H1 (cell line): ENCODE measurements around the gene TMEM59L. TPM values are rescaled to one million over a fixed set of nuclear protein-coding genes. Genes with fewer than 3 reads are reported as not detected.
A peak's percentile ranks its signal among the peaks of the same experiment; 100 is the strongest.

Experiments
- CTCF ChIA-PET: fragments of 300-600 bp; sonication (Branson Sonifier 250); formaldehyde crosslinking; loops from one replicate; lab custom pipeline; 2021; ENCODE audit not compliant: partially characterized antibody; lab: Charles Lee
- POLR2A ChIA-PET: fragments of 300-600 bp; sonication (Branson Sonifier 250); formaldehyde crosslinking; loops from one replicate; lab custom pipeline; 2021; ENCODE audit warnings: inconsistent platforms; ENCODE audit not compliant: partially characterized antibody; lab: Charles Lee
- DNase-seq, 2 experiments: peaks; one replicate each; pipeline versions ENCODE4 v3.0.0 to v3.0.0-alpha.2; 2010 to 2022; ENCODE audit warnings: low spot score in 2 of 2, low read depth in 1 of 2, mixed read lengths in 1 of 2
- FAIRE-seq: peaks from 2 replicates; lab custom pipeline; 2011; peaks lifted over from hg19 to GRCh38; lab: Jason Lieb, UNC
- H2AFZ ChIP-seq: 2 replicates; pipeline ENCODE4 v1.8.1; 2012; ENCODE audit warnings: low read length, inconsistent platforms
- H2AK5ac ChIP-seq: 2 replicates; pipeline ENCODE4 v1.6.1; 2013; ENCODE audit warnings: low read depth, low read length
- H2BK120ac ChIP-seq: replicated peaks from 2 replicates; pipeline ENCODE3; 2013; ENCODE audit warnings: low read depth, low read length, inconsistent platforms
- H2BK12ac ChIP-seq: 2 replicates; pipeline ENCODE4 v1.6.1; 2013; ENCODE audit warnings: low read depth, low read length
- H2BK15ac ChIP-seq: 2 replicates; pipeline ENCODE4 v1.6.1; 2013; ENCODE audit warnings: low read length
- H2BK20ac ChIP-seq: 2 replicates; pipeline ENCODE4 v1.6.1; 2013; ENCODE audit warnings: low read length
- H2BK5ac ChIP-seq: 2 replicates; pipeline ENCODE4 v1.6.1; 2013; ENCODE audit warnings: low read depth, low read length
- H3K14ac ChIP-seq: 2 replicates; pipeline ENCODE4 v1.6.1; 2013; ENCODE audit warnings: inconsistent platforms; ENCODE audit not compliant: insufficient read length
- H3K18ac ChIP-seq: 2 replicates; pipeline ENCODE4 v1.6.1; 2013; ENCODE audit warnings: low read length; ENCODE audit errors: extremely low read depth
- H3K23ac ChIP-seq: 2 replicates; pipeline ENCODE4 v1.6.1; 2013; ENCODE audit warnings: inconsistent platforms; ENCODE audit not compliant: insufficient read length
- H3K23me2 ChIP-seq: 2 replicates; pipeline ENCODE4 v1.6.1; 2013; ENCODE audit warnings: low read depth, low read length
- H3K27ac ChIP-seq: 2 replicates; pipeline ENCODE4 v1.6.1; 2011; ENCODE audit warnings: low read depth, low read length, inconsistent platforms
- H3K27me3 ChIP-seq, 4 experiments: replicated peaks in 1 of 4; 1 replicate in 1 of 4; 2 replicates in 3 of 4; pipeline versions ENCODE4 v1.6.1 to v1.8.1; 2011 to 2013; ENCODE audit warnings: low read length in 3 of 4, mild to moderate bottlenecking in 3 of 4, inconsistent platforms in 2 of 4, mixed read lengths in 2 of 4, moderate library complexity in 1 of 4; ENCODE audit not compliant: control insufficient read depth in 3 of 4, insufficient read depth in 3 of 4; ENCODE audit errors: extremely low read depth in 1 of 4
- H3K36me3 ChIP-seq, 4 experiments: 2 replicates each; pipeline versions ENCODE4 v1.6.1 to v1.8.1; 2011 to 2013; ENCODE audit warnings: mild to moderate bottlenecking in 4 of 4, low read length in 3 of 4, moderate library complexity in 2 of 4, control low read depth in 1 of 4, inconsistent platforms in 1 of 4; ENCODE audit not compliant: insufficient read depth in 4 of 4, control insufficient read depth in 2 of 4
- H3K4ac ChIP-seq: replicated peaks from 2 replicates; pipeline ENCODE3; 2013; ENCODE audit warnings: low read length, low read depth, mixed read lengths, inconsistent platforms; ENCODE audit not compliant: insufficient read length
- H3K4me1 ChIP-seq, 4 experiments: replicated peaks in 1 of 4; 1 replicate in 1 of 4; 2 replicates in 3 of 4; pipeline versions ENCODE4 v1.6.1 to v1.8.1; 2011 to 2013; ENCODE audit warnings: low read length in 3 of 4, inconsistent platforms in 2 of 4, mixed read lengths in 1 of 4; ENCODE audit not compliant: insufficient read depth in 4 of 4, control insufficient read depth in 3 of 4
- H3K4me2 ChIP-seq, 2 experiments: 2 replicates each; pipeline versions ENCODE4 v1.6.1 to v1.8.1; 2011 to 2013; ENCODE audit warnings: low read depth in 2 of 2, low read length in 2 of 2, control low read depth in 1 of 2, inconsistent platforms in 1 of 2, mild to moderate bottlenecking in 1 of 2; ENCODE audit not compliant: insufficient read depth in 1 of 2
- H3K4me3 ChIP-seq, 4 experiments: fragments of 200-600, 300-600 bp in 1 of 4; sonication (generic), shearing (Covaris generic), sonication (Bioruptor Twin) in 1 of 4; 2 replicates each; pipeline versions ENCODE4 v1.5.1 to v1.8.1; 2011 to 2016; ENCODE audit warnings: low read length in 4 of 4, low read depth in 3 of 4, control low read depth in 2 of 4, inconsistent platforms in 2 of 4, mild to moderate bottlenecking in 2 of 4, mixed read lengths in 1 of 4, moderate library complexity in 1 of 4; ENCODE audit not compliant: insufficient read depth in 2 of 4; ENCODE audit errors: extremely low read depth in 1 of 4
- H3K56ac ChIP-seq: replicated peaks from 2 replicates; pipeline ENCODE3; 2013; ENCODE audit warnings: low read depth, mild to moderate bottlenecking, mixed read lengths, low read length, inconsistent platforms; ENCODE audit not compliant: insufficient read length
- H3K79me1 ChIP-seq: 2 replicates; pipeline ENCODE4 v1.6.1; 2013; ENCODE audit warnings: low read depth, low read length, control low read depth
- H3K79me2 ChIP-seq, 2 experiments: 2 replicates each; pipeline versions ENCODE4 v1.6.1 to v1.8.1; 2012 to 2013; ENCODE audit warnings: low read length in 2 of 2, mild to moderate bottlenecking in 2 of 2, inconsistent platforms in 1 of 2; ENCODE audit not compliant: insufficient read depth in 2 of 2, control insufficient read depth in 1 of 2
- H3K9ac ChIP-seq, 4 experiments: replicated peaks in 1 of 4; 1 replicate in 1 of 4; 2 replicates in 3 of 4; pipeline versions ENCODE4 v1.6.1 to v1.8.1; 2011 to 2013; ENCODE audit warnings: low read depth in 3 of 4, low read length in 3 of 4, control low read depth in 2 of 4, mild to moderate bottlenecking in 2 of 4, moderate library complexity in 2 of 4, inconsistent platforms in 1 of 4; ENCODE audit errors: extremely low read depth in 1 of 4
- H3K9me3 ChIP-seq, 2 experiments: 2 replicates each; pipeline versions ENCODE4 v1.6.1 to v1.8.1; 2012 to 2013; ENCODE audit warnings: mild to moderate bottlenecking in 2 of 2, moderate library complexity in 2 of 2, control low read depth in 1 of 2, inconsistent platforms in 1 of 2, low read depth in 1 of 2, low read length in 1 of 2, mixed read lengths in 1 of 2; ENCODE audit not compliant: insufficient read depth in 2 of 2
- H4K20me1 ChIP-seq, 2 experiments: replicated peaks in 1 of 2; 2 replicates each; pipeline versions ENCODE3 to v1.8.1; 2011 to 2013; ENCODE audit warnings: inconsistent platforms in 2 of 2, low read length in 2 of 2, mild to moderate bottlenecking in 1 of 2; ENCODE audit not compliant: insufficient read depth in 2 of 2, control insufficient read depth in 1 of 2
- H4K5ac ChIP-seq: 2 replicates; pipeline ENCODE4 v1.6.1; 2013; ENCODE audit warnings: low read length, low read depth, mixed read lengths, inconsistent platforms; ENCODE audit not compliant: insufficient read length
- H4K8ac ChIP-seq: 2 replicates; pipeline ENCODE4 v1.8.0; 2013; ENCODE audit warnings: mild to moderate bottlenecking, moderate library complexity, low read length, inconsistent platforms; ENCODE audit not compliant: insufficient read depth; ENCODE audit errors: extremely low read depth
- H4K91ac ChIP-seq: replicated peaks from 2 replicates; pipeline ENCODE3; 2013; ENCODE audit warnings: low read length, mixed read lengths, inconsistent platforms; ENCODE audit not compliant: insufficient read length
- EP300 ChIP-seq, 2 experiments: IDR thresholded peaks; 1 replicate in 1 of 2; 2 replicates in 1 of 2; pipeline ENCODE4 v1.6.1; 2011 to 2012; ENCODE audit warnings: low read depth in 2 of 2, low read length in 2 of 2, mild to moderate bottlenecking in 2 of 2, borderline replicate concordance in 1 of 2, inconsistent platforms in 1 of 2, moderate library complexity in 1 of 2
- SP1 ChIP-seq: IDR thresholded peaks from 2 replicates; pipeline ENCODE4 v1.6.1; 2011; ENCODE audit warnings: low read depth, low read length
- WGBS, 2 experiments: shearing (Covaris generic) in 1 of 2; methylation state at CpG; one replicate each; pipeline versions ENCODE4 v1.1.6 to v1.1.7; 2013 to 2015; ENCODE audit warnings: low lambda C conversion rate in 2 of 2, mixed read lengths in 2 of 2, inconsistent platforms in 1 of 2, low coverage in 1 of 2, missing lambda C conversion rate in 1 of 2; ENCODE audit not compliant: insufficient replicate concordance in 2 of 2, insufficient coverage in 1 of 2, insufficient read length in 1 of 2; ENCODE audit errors: extremely low coverage in 1 of 2, missing lambda C conversion rate in 1 of 2; 5-methylcytosine and 5-hydroxymethylcytosine counted together
- polyA plus RNA-seq, 7 experiments: library from polyadenylated mRNA; depleted of rRNA in 3 of 7; stranded (reverse) in 5 of 7; unstranded in 2 of 7; fragments of >200 nt in 5 of 7; fragments of 200-250 nt in 2 of 7; gene quantifications; 1 replicate in 5 of 7; 2 replicates in 1 of 7; 4 replicates in 1 of 7; pipeline versions ENCODE4 v1.2.1 to v1.2.3, GENCODE V29; 2011 to 2013; ENCODE audit warnings: missing spikeins in 2 of 7, mixed read lengths in 2 of 7
- total RNA-seq: library from RNA; stranded (reverse); fragmentation: NEBNext Ultra II Directional; extraction: Animal tissue kit (Norgen Biotek cat#: 25700); gene quantifications from 2 replicates; pipeline ENCODE4 v1.2.1, GENCODE V29; 2021

TMEM59L gene
- total and polyA plus RNA-seq, 2 of the 8 experiments (the other 6 are each of a cell fraction or from before 2014, with no cell fraction given) = 4.0 to 12.2 TPM

- FAIRE-seq (no peak), DNase-seq (no peak)
- Histone ChIP-seq H4K8ac (no peak overlapping the region), H3K18ac (no peak overlapping the region; the same call in 1 of the 2 replicates), H2BK120ac (no peak overlapping the region), H4K5ac (no peak overlapping the region), H3K4me2 (no peak overlapping the region), H4K91ac (no peak overlapping the region), H2BK15ac (no peak overlapping the region), H3K4ac (no peak overlapping the region), H3K9me3 (no peaks in the 10 kb centered on the region), H2BK12ac (no peak overlapping the region), H3K23me2 (no peaks in the 10 kb centered on the region; the same call in 1 of the 2 replicates), H3K23ac (no peak overlapping the region), H2AFZ (no peak overlapping the region), H3K79me1 (peaks cover 14% of the 10 kb centered on the region), H3K4me1 (peaks cover 0 to 12% (median 5%) of the 10 kb centered on the region in 4 experiments; a peak in 4 of 7 replicates), H3K9ac (no peak overlapping the region), H3K56ac (no peak overlapping the region), H3K14ac (no peak overlapping the region), H2BK5ac (peak overlapping the region; percentile 24; the same call in 1 of the 2 replicates), H4K20me1 (peaks cover 1 to 21% of the 10 kb centered on the region in 2 experiments), H3K36me3 (no peaks in the 10 kb centered on the region), H3K4me3 (no peak overlapping the region), H2BK20ac (0 out of 2 replicates have a peak overlapping the region, but pooled peaks have one; percentile 32), H3K27ac (no peak overlapping the region), H3K79me2 (peaks cover 0 to 10% of the 10 kb centered on the region in 2 experiments; a peak in 1 of 4 replicates), H2AK5ac (0 out of 2 replicates have a peak overlapping the region, but pooled peaks have one; percentile 75), H3K27me3 (no peaks in the 10 kb centered on the region)
- 89% methylated on average over 13 of the region's 13 CpGs; no CpG with 5 or more reads in 1 of the 2 experiments for WGBS, 2 experiments
- ChIA-PET POLR2A (interaction anchor here (1.2 to 1.5 kb wide), 2 partner anchors 42 to 55 kb away, joined by 4 read pairs; no protein-coding TSS in a partner anchor), CTCF (interaction anchor here (0.6 to 2.5 kb wide), 9 partner anchors 16 to 238 kb away, joined by 3 to 8 read pairs (median 4); partner anchors contain the start of gene REX1BD)
- TF ChIP-seq SP1 (no peak), EP300 (IDR thresholded peaks at IDR 0.05; ENCODE audit: borderline replicate concordance in 1 of 2, low read depth in 2 of 2, low read length in 2 of 2) (peak in 1 of 2 experiments; percentile 67; a peak in 1 of 3 replicates)
Observed at GRCh38 chr19:18645035-18645511, 32.4 kb downstream of the TMEM59L start.
